BLaER1 (cell line): ENCODE results near the gene CD274.
"Not testable (repeated sequence)": the region's sequence is repeated elsewhere in the genome, so short reads cannot be mapped to it uniquely, and the experiment has no call there.

ENCODE experiments used
- H3K27ac ChIP-seq: shearing (Covaris generic); formaldehyde crosslinking; 2 replicates; pipeline ENCODE4 v1.8.1; 2022
- H3K27me3 ChIP-seq: shearing (Covaris generic); formaldehyde crosslinking; 2 replicates; pipeline ENCODE4 v1.8.1; 2022
- H3K36me3 ChIP-seq: shearing (Covaris generic); formaldehyde crosslinking; 2 replicates; pipeline ENCODE4 v1.8.1; 2022
- H3K4me1 ChIP-seq: shearing (Covaris generic); formaldehyde crosslinking; 2 replicates; pipeline ENCODE4 v1.8.1; 2022
- H3K4me2 ChIP-seq: shearing (Covaris generic); formaldehyde crosslinking; 2 replicates; pipeline ENCODE4 v1.8.1; 2022
- H3K4me3 ChIP-seq: shearing (Covaris generic); formaldehyde crosslinking; 2 replicates; pipeline ENCODE4 v1.8.1; 2022
- H3K9ac ChIP-seq: shearing (Covaris generic); formaldehyde crosslinking; 2 replicates; pipeline ENCODE4 v1.8.1; 2022
- H3K9me3 ChIP-seq: shearing (Covaris generic); formaldehyde crosslinking; 2 replicates; pipeline ENCODE4 v1.8.1; 2022
- H4K20me1 ChIP-seq: shearing (Covaris generic); formaldehyde crosslinking; 2 replicates; pipeline ENCODE4 v1.8.1; 2022
- Cebpa-rat ChIP-seq: shearing (Covaris generic); IDR thresholded peaks from 2 replicates; pipeline ENCODE4 v1.8.1; 2022

Gene CD274

DNA sequence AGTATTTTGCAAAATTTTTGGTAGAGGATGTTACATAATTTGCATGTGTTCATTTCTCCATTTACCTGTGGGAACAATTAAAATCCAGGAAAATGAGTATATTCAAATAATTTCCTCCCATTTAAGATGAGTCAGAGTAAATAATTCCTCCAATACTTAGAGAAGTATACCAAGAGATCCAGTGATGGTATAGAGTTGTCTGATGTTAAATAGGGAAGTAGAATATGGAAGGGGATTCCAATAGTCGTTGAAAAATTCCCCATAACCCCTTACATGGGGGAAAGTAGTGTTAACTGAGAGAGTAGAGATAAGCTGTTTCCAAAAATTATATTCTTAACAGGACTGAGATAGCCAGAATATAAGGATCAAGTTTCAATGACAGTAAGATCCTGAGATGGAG, 15.7 kb downstream of the CD274 start:
- H3K4me2 ChIP-seq = no peak overlapping the region
- H3K36me3 ChIP-seq = no peaks in the 10 kb centered on the region
- no peaks in the 10 kb centered on the region for H4K20me1 ChIP-seq
- H3K4me1 ChIP-seq = no peaks in the 10 kb centered on the region
- H3K4me3 ChIP-seq = no peak overlapping the region
- no peak overlapping the region for H3K9ac ChIP-seq
- H3K27ac ChIP-seq = no peak overlapping the region
- H3K27me3 ChIP-seq = no peaks in the 10 kb centered on the region
- no peak for TF ChIP-seq Cebpa-rat
- H3K9me3 ChIP-seq = no peaks in the 10 kb centered on the region

DNA sequence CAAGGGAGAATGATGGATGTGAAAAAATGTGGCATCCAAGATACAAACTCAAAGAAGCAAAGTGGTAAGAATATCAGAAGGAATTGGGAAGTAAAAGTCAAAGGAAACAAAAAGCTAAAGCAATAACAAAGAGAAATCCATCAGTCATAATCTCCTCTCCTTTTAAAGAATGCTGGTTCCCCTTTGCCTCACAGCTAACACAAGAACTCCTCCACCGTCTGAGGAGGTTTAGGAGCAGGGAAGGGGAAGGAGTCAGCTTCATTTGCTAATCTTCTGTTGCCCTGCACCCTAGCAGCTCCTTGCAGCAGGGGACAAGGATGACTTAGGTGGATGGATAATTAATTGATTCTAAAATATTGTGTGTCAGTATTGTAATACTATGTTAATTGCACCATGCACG, 16.4 kb downstream of the CD274 start:
- Histone ChIP-seq H3K4me3 (no peak overlapping the region), H3K27ac (no peak overlapping the region), H3K9ac (no peak overlapping the region), H3K27me3 (no peaks in the 10 kb centered on the region), H4K20me1 (no peaks in the 10 kb centered on the region), H3K36me3 (no peaks in the 10 kb centered on the region), H3K9me3 (no peaks in the 10 kb centered on the region), H3K4me1 (no peaks in the 10 kb centered on the region), H3K4me2 (no peak overlapping the region)
- no peak for TF ChIP-seq Cebpa-rat

GRCh38 chr9:5468850-5469249, 18.5 kb downstream of the CD274 start:
- no peak for TF ChIP-seq Cebpa-rat
- H3K27ac ChIP-seq = no peak overlapping the region
- no peaks in the 10 kb centered on the region for H3K4me1 ChIP-seq
- H3K4me2 ChIP-seq = no peak overlapping the region
- H3K4me3 ChIP-seq = no peak overlapping the region
- H4K20me1 ChIP-seq = no peaks in the 10 kb centered on the region
- no peak overlapping the region for H3K9ac ChIP-seq
- H3K27me3 ChIP-seq = no peaks in the 10 kb centered on the region
- no peaks in the 10 kb centered on the region for H3K36me3 ChIP-seq
- no peaks in the 10 kb centered on the region for H3K9me3 ChIP-seq

- no peaks in the 10 kb centered on the region for H3K9me3 ChIP-seq
- H3K4me1 ChIP-seq = no peaks in the 10 kb centered on the region
- no peak for TF ChIP-seq Cebpa-rat
- no peak overlapping the region for H3K4me3 ChIP-seq
- no peak overlapping the region for H3K4me2 ChIP-seq
- H3K9ac ChIP-seq = no peak overlapping the region
- no peaks in the 10 kb centered on the region for H4K20me1 ChIP-seq
- H3K36me3 ChIP-seq = no peaks in the 10 kb centered on the region
- H3K27ac ChIP-seq = no peak overlapping the region
- H3K27me3 ChIP-seq = no peaks in the 10 kb centered on the region
Observed at GRCh38 chr9:5470122-5470521, 19.8 kb downstream of the CD274 start.

DNA sequence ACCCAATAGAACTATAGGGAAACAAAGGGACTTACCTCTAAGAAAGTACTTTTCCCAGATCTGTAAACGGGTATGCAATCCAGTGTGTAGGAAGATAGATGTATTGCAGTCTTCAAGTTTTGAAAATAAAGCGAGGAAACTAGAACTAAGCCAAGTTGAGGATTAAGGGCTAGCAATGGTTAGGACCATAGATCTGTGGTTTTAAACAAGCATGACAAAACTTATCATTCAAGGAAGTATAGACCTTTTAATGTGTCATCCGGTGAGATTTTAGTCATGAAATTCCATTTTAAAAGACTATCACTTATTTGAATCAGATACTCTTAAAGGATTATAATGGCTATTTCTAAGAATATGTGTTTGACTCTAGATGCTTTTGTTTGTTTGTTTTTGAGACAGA, 20.5 kb downstream of the CD274 start:
- H3K27me3 ChIP-seq = no peaks in the 10 kb centered on the region
- H3K36me3 ChIP-seq = no peaks in the 10 kb centered on the region
- H3K27ac ChIP-seq = no peak overlapping the region
- no peak overlapping the region for H3K9ac ChIP-seq
- no peak overlapping the region for H3K4me2 ChIP-seq
- TF ChIP-seq Cebpa-rat = no peak
- H3K4me1 ChIP-seq = no peaks in the 10 kb centered on the region
- H3K4me3 ChIP-seq = no peak overlapping the region
- no peaks in the 10 kb centered on the region for H4K20me1 ChIP-seq
- H3K9me3 ChIP-seq = no peaks in the 10 kb centered on the region

- not testable (repeated sequence) for H3K27ac ChIP-seq, H3K27me3 ChIP-seq, H4K20me1 ChIP-seq, H3K36me3 ChIP-seq, H3K9ac ChIP-seq, H3K4me2 ChIP-seq, H3K4me1 ChIP-seq, H3K4me3 ChIP-seq
- H3K9me3 ChIP-seq = peaks cover 11% of the 10 kb centered on the region
Observed at GRCh38 chr9:5475611-5476010, 25.3 kb downstream of the CD274 start.

DNA sequence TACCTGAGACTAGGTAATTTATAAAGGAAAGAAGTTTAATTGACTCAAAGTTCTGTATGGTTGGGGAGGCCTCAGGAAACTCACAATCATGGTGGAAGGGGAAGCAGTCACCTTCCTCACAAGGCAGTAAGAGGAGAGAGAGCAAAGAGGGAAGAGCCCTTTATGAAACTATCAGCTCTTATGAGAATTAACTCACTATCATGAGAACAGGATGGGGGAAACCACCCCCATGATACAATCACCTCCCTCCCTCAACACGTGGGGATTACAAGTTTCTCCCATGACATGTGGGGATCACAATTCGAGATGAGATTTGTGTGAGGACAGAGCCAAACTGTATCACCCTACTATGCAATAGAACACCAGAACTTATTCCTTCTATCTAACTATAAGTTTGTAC, 27.9 kb downstream of the CD274 start:
- Histone ChIP-seq H4K20me1 (no peaks in the 10 kb centered on the region), H3K4me1 (no peaks in the 10 kb centered on the region), H3K36me3 (no peaks in the 10 kb centered on the region), H3K9me3 (peaks cover 11% of the 10 kb centered on the region), H3K27ac (no peak overlapping the region), H3K27me3 (no peaks in the 10 kb centered on the region), H3K9ac (no peak overlapping the region), H3K4me3 (no peak overlapping the region), H3K4me2 (no peak overlapping the region)
- no peak for TF ChIP-seq Cebpa-rat

DNA sequence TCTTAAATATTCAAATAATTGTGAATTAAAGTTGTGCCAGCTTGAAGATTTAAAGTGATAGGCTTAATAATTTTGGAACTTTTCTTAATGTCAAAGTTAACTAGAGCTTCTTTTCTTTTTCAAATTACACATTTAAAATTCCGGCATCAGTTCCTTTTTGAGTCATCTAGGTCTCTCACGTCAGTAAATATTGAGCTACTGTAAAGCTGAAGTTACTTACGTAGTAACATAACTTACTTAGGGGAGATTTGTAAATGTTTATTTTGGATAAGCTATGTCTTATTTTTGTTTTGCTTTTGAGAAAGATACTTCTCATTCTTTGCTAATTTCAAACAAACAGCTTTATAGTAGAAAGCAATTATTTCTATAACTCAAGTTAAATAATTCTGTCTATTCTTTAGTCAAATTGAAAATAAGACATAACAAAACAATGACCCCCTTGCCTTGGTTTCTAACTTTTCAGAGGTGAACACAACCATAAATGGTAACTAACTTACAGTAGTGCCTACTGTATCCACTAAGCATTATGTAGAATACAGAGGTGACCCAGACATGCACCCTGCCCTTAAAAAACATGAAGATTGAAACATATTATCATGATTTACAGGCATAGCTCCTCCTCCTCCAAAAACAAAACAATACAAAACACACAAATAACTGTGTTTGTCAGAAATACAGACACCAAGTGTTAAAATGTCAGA, 29.8 kb downstream of the CD274 start:
- H3K9ac ChIP-seq = no peak overlapping the region
- no peaks in the 10 kb centered on the region for H4K20me1 ChIP-seq
- H3K36me3 ChIP-seq = no peaks in the 10 kb centered on the region
- no peak overlapping the region for H3K4me3 ChIP-seq
- H3K9me3 ChIP-seq = peaks cover 11% of the 10 kb centered on the region
- H3K27me3 ChIP-seq = no peaks in the 10 kb centered on the region
- TF ChIP-seq Cebpa-rat = no peak
- H3K27ac ChIP-seq = no peak overlapping the region
- H3K4me2 ChIP-seq = no peak overlapping the region
- no peaks in the 10 kb centered on the region for H3K4me1 ChIP-seq

DNA sequence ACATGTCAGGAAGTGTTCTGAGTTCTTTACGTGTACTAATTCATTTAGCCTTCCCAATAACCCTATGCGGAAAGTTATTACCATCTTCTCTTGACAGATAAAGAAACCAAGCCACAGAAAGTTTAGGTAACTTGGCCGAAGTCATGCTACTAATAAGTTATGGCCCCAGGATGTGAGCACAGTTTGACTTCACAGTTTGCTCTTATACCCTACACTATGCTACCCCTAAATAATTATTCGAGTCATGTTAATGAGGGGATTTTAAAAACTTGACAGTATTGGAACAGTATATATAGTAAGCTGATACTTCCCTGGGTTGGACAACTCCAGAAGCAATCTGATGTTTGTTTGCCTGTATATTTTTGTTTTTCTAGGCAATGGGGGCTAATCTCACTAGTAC, 30.6 kb downstream of the CD274 start:
- H3K4me3 ChIP-seq = no peak overlapping the region

GRCh38 chr9:5481322-5482040, 31.1 kb downstream of the CD274 start:
- Histone ChIP-seq H3K9ac (no peak overlapping the region), H3K4me2 (no peak overlapping the region), H3K27ac (no peak overlapping the region), H3K4me3 (no peak overlapping the region), H4K20me1 (no peaks in the 10 kb centered on the region), H3K9me3 (peaks cover 11% of the 10 kb centered on the region), H3K4me1 (no peaks in the 10 kb centered on the region), H3K36me3 (no peaks in the 10 kb centered on the region), H3K27me3 (no peaks in the 10 kb centered on the region)
- TF ChIP-seq Cebpa-rat = no peak

More for the DNA sequence above, 30.6 kb downstream of the CD274 start:
- Histone ChIP-seq H4K20me1 (no peaks in the 10 kb centered on the region), H3K9me3 (peaks cover 11% of the 10 kb centered on the region), H3K4me2 (no peak overlapping the region), H3K27me3 (no peaks in the 10 kb centered on the region), H3K27ac (no peak overlapping the region), H3K36me3 (no peaks in the 10 kb centered on the region), H3K9ac (no peak overlapping the region), H3K4me1 (no peaks in the 10 kb centered on the region)
- no peak for TF ChIP-seq Cebpa-rat

- H3K9me3 ChIP-seq = peaks cover 6% of the 10 kb centered on the region
- H3K4me3 ChIP-seq = no peak overlapping the region
- H3K9ac ChIP-seq = no peak overlapping the region
- H4K20me1 ChIP-seq = no peaks in the 10 kb centered on the region
- H3K36me3 ChIP-seq = no peaks in the 10 kb centered on the region
- H3K27ac ChIP-seq = no peak overlapping the region
- H3K4me1 ChIP-seq = no peaks in the 10 kb centered on the region
- no peak overlapping the region for H3K4me2 ChIP-seq
- no peaks in the 10 kb centered on the region for H3K27me3 ChIP-seq
- no peak for TF ChIP-seq Cebpa-rat
Observed at GRCh38 chr9:5482194-5482593, 31.9 kb downstream of the CD274 start.
